Activated CD4-positive, alpha-beta T cell treated with anti-CD3 and anti-CD28 coated beads, Interleukin-2, Interleukin-4, amounts not matched to agents 100 ng/mL and 50 ng/mL, durations not matched to agents 16 hours and 8 hours (primary cell): ENCODE results near the gene SENP3.
"Not testable (repeated sequence)": the region's sequence is repeated elsewhere in the genome, so short reads cannot be mapped to it uniquely, and the experiment has no call there.

Experiments used
- DNase-seq: peaks from one replicate; pipeline ENCODE4 v3.0.0-alpha.2; 2020; ENCODE audit warnings: low spot score

Gene SENP3

DNA sequence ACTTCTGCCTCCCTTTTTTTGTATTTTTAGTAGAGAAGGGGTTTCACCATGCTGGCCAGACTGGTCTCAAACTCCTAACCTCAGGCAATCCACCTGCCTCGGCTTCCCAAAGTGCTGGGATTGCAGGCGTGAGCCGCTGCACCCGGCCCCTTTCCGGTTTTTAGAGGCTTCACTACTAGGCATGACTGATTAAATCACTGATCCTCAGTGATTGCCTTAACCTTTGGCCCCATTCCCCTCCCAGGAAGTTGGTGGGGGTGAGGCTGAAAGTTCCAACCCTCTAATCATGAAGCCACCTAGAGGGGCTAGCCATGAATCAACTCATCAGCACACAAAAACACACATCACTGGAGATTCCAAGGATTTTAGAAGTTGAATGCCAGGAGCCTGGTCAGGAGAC lies 35.8 kb downstream of the SENP3 start:
- DNase-seq, result not testable (repeated sequence)

DNA sequence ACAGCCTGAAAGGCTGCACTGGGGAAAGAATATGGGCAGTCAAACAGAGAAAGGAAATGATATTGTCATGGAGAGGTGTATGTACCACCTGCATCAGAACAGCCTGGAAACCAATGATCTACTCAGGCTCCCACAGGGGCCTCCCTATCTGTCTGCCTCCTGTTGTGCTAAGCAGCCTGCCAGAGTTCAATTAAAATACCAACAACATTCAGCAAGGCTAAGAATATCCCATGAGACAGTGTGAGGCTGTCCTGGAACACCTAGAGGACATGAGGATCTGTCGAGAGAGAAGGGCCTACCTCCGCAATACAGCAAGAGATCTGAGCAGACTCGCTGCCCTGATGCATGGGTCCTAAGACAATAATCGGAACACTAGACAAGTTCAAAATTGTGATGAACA lies 44.6 kb downstream of the SENP3 start:
- DNase-seq, result no peak

DNA sequence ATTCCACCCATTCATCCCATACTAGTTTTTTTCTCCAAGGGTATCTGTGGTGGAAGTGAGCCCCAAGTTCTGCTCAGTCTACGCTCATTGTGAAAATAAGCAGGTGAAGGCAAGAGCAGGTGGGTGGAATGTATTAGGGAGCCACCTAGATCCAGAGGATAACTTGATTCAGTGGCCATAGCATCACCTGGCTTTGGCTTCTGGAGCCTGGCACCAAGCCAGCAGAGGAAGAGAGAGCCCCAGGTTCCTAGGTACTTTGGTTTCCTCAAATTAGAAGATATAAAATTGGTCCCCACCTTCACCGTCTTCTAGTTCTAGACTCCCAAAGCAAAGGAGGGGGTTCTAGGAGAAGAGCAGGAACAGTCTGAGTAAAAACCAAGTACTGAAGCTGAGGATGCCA lies 48.9 kb downstream of the SENP3 start:
- DNase-seq, result no peak

DNA sequence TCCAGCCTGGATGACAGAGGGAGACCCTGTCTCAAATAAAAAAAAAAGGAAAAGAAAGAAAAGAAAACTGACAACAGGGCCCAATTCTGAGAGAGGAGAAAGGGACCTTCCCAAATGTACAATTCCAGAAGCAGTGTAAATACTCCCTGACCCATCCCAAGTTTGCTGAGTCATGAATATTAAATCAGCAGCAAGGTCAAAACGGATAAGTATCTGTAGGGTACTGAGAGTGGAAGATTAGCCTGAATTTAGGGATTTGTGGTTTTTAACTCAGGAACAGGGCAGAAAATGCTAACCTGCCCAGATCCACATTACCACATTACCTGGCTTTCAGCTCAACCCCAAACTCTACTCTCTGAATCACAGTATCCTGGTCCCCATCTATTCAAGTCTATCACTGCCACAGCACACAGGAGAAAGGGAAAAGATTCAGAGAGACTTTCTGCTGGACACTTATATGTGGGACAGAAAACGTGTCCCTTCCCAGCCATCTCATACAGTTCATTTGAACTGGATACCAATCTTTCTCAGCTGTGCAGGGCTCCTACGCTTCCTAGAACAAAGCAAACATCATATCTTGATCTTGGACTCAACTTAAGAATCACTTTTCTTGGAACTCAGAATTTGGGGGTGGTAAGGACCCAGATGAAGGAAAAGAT lies 50.0 kb downstream of the SENP3 start:
- no peak for DNase-seq

DNA sequence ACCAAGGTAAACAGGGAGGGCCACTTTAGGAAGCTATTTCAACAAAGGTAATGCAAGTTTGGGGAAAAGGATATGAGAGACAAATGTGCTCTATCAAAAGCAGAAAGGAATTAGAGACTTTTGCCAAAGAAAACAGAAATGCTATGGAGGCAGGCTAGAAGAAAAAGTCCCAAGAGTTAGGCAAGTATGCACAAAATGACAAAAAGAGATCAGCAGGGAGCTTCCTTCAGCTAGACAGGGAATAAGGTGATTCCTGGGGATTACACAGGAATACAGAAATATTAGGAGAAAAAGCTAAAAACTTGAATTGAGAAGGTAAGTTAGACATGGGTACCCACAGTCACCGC lies 50.5 kb downstream of the SENP3 start:
- DNase-seq, result no peak

DNA sequence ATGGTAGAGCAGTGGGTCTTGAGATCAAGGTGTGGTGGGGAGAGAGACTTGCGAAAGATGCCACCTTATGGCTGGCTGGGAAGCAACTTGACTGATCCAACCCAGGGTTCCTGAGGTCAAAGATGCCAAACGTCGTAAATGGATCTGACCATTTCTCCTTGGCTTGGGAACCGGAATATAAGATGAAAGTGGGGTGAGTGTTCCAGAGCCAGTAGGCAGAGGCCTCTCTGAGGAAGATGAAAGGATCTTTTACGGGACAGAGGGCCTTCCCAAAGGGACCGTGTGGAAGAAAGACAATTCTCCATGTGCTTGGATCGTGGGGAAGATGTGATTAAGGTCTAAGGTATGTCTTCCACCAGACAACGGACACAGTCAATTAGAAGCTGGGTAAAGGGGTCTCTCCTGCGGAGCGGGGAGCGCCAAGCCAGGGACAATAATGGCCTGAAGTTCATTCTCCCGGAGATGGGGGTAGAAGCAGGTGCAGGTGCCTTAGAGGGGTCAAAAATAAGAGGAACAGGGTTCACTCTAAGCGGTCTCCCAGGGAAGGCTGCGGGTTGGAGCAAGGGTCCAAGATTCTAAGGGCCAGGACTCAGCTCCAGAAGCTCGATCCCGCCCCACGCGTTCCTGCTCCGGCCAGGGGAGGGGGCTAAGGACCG lies 52.2 kb downstream of the SENP3 start:
- no peak for DNase-seq

DNA sequence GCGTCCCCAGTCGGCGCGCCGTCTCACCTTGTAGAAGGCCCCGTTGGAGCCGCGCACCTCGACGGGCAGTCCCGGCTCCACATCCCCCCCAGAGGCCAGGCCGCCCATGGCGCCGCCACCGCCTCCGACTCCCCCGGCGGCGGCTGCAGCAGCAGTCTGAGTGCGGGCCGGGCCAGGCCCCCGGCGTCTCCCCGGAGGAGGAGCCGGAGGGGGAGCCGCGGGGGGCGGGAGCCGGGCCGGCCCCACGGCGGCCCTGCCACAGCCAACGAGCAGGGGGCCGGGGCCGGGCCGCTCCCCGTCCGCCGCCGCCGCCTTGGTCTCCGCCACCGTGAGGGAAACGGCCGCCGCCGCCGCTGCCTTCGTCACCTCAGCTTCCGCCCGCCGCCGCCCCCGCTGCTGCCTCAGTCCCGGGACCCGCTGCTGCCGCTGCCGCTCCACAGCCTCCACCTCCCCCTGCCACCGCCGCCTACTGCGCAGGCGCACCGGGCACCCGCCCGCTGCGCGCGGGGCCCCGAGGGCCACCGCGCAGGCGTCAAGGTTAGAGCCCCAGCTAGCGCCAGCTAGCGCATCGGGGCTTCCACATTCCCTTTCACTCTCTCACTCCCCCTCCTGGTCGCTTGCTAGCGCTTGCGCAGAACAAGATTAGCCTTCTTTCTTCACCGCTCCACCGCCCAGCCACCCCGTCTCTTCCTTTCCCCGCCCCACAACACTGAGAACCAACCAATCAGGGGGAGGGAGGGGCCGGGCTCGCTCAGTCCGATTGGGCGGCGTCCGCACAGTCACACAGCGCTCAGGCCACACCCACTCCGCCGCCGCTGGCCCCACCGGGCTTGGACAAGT lies 52.9 kb downstream of the SENP3 start, which contains the start of gene FXR2:
Gene FXR2 (minus strand): TSS at position 473 of the 840 bp plus-strand sequence. CDS start 365 bp downstream, at position 108.
- peak; percentile 100 for DNase-seq

DNA sequence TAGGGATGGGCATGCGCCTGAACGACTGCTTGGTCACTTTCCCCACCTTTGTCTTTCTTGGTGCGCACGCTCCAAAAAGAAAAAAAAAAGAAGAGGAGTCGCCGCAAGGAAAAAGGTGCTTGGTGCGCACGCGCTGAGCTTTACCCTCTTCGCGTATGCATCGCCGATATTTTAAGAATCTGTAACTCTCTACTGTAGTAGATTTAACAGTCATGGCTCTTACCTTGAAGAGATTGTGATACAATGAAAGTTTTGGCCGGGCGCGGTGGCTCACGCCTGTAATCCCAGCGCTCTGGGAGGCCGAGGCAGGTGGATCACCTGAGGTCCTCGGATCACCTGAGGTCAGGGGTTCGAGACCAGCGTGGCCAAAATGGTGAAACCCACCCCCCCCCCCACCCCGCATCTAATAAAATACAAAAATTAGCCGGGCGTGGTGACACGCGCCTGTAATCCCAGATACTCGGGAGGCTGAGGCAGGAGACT lies 53.6 kb downstream of the SENP3 start:
- DNase-seq, result no peak

DNA sequence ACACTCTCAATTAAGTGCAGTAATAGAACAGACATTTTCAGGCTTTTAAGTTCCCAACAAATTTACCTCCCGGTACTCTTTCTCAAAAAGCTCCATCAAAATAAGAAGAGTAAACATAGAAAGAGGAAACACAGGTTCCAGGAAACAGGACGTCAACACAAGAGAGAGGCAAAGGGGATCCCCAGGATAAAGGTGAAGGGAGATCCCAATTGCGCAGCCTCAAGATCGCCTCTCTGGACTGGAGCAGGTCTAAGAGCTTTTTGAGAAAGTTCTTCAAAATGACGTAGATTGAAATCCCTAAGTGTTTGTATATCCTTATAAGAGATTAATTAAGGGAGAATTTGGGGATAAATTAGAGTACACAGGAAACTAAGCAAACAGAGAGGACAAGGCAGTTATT lies 56.9 kb downstream of the SENP3 start:
- no peak for DNase-seq

DNA sequence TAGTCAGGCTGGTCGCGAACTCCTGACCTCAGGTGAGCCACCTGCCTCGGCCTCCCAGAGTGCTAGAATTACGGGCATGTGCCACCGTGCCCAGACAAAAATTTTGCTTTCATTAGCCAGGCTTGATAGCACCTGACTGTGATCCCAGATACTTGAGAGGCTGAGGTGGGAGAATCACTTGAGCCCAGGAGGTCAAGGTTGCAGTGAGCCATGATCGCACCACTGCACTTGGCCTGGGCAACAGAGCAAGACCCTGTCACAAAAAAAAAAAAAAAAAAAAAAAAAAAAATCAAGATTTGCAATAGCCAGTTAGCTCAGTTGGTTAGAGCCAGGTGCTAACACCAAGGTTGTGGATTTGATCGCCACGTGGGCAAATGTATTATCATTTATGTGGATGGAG lies 59.1 kb downstream of the SENP3 start:
- no peak for DNase-seq
